HG03175 (cell line): ENCODE data around the gene LHX6.

Experiments used
- ATAC-seq: cut with Tn5 transposase; IDR thresholded peaks from one replicate; pipeline ENCODE4 v1.9.1; 2021; ENCODE audit warnings: mild to moderate bottlenecking, moderate library complexity; ENCODE audit not compliant: unreplicated experiment

LHX6 gene

GRCh38 chr9:122228568-122229484, at the start of gene LHX6:
LHX6 (minus strand) TSS chr9:122228957; CDS start chr9:122228740, 217 bp downstream.
- ATAC-seq: no peak

DNA sequence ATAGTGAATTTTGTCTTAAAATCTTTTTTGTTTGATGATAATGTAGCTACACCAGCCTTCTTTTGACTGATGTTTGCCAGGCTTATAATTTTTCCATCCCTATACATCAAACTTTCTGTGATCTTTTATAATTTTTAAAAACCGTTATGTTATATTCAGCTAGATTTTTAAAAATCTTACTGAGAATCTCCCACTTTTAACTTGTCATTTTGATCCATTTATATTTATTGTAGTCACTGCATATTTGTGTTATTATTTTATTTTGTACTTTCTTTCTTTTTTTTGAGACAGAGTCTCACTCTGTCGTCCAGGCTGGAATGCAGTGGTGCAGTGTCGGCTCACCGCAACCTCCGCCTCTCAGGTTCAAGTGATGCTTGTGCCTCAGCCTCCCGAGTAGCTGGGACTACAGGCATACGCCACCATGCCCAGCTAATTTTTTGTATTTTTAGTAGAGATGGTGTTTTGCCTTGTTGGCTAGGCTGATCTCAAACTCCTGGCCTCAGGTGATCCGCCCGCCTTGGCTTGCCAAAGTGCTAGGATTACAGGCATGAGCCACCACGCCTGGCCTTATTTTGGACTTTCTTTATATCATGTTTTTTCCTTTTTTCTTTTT, 48.6 kb upstream of the LHX6 start:
- ATAC-seq: no peak

GRCh38 chr9:122276096-122276495, 47.3 kb upstream of the LHX6 start:
- no peak for ATAC-seq

DNA sequence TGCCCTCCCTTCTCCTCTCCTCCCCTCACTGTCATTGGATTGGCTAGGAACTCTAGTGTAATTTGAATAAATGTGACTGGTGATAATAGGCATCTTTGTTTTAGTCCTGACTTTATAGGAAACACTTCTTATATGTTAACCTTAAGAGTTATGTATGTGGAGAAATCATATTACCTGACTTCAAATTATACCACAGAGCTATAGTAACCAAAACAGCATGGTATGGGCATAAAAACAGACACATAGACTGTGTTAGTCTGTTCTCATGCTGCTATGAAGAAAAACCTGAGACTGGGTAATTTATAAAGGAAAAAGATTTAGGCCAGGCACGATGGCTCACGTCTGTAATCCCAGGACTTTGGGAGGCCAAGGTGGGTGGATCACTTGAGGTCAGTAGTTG, 45.3 kb upstream of the LHX6 start:
- no peak for ATAC-seq

DNA sequence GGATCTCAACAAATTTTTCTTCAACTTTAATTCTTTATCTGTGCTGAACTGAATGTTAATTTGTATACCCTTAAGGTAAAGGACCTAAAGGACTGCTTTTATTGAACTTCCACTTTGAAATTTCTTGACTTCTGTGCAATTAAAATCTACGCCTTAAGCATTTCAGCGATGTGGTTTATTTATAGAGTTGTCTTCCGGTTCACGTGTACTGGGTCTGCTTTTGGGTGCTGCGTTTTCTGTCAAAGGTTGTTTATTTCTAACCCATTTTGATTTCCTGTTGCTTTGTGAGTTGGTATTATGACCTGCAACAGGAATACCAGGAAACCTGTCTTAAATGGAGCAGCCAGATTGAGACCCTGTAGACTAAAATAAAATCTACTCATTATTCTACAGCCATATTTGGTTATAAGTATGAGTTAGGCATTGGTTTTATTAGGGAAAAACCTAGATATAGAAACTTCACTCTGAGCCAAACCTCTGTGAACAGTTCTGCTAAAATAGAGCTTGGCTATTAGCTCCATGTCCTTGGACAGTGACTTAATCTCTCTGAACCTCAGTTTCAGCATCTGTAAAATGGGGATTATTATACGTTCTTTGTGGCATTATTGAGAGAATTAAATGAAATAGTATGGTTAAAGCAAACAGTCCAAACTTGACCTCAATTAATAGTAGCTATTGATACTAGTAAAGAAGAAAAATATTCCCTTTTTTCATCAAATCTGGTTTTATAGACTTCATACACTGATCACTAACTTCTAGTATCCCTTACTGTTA, 39.5 kb upstream of the LHX6 start:
- ATAC-seq: no peak

DNA sequence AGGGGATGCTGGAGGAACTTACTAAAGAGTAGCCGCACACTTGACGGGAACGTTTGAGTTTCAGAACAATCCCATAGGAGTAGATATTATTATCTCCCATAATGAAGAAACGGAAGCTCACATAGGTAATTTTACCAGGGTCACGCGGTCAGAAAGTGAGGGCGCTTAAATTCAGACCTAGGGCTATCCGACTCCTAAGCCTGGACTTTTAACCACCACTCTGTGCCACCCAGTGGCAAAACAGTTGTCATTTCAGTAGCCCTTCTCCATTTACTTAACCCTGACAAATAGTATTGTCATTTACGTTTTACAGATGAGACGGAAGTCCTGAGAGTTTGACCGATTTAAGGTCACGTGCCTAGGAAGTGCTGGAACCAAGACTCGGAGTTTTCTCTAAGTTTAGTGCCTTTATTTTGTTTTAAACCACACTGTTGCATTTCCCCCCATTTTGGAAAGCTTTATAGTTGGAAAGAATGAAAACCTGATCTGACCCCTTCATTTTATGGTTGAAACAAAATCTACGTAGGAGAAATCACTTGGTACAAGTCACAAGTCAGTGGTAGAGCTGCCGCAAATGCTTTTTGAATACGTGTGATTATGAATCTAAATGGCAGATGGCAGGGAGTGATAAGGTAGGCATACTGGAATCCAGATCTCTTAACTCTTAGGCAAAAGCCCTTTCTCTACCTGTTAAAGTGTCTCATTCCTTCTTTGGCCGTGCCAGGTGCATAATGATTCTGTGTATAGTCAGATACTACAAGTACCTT, 36.6 kb upstream of the LHX6 start:
- peak; percentile 37 for ATAC-seq

GRCh38 chr9:122264360-122265148, 35.8 kb upstream of the LHX6 start, which contains the start of the genes MRRF and RBM18:
MRRF (plus strand) TSS chr9:122264882; CDS start chr9:122270892, 6,010 bp downstream.
RBM18 (minus strand) TSS chr9:122264840; CDS start chr9:122261492, 3,348 bp downstream.
- peak; percentile 88 for ATAC-seq

DNA sequence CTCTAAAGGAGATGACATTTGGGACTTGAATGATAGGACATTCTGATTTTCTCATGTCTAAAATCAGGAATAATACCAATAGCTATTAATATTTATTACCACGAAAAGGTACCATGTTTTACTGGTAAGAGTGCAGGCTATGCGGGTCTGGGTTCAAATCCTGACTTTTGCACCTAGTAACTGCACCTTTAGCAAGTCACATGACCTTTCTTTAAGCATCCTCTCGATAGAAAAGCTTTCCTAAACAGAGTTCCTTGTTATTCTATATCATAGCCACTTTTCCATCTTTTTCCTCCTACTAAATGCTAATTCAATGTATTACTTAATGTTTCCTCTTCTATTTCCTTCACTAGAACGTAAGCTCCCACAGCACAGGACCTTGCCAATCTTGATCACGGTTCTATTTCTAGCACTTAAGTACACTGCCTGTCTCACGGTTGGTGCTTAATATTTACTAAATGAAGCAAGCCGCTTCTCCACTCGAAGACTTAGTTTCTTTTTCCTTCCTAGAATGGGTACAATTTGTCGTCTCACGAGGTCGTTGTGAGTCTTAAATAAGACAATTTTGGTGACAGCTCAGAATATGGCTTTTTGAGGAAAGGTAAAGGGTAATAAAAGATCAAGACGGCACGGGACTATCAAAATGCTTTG, 35.1 kb upstream of the LHX6 start:
- no peak for ATAC-seq

DNA sequence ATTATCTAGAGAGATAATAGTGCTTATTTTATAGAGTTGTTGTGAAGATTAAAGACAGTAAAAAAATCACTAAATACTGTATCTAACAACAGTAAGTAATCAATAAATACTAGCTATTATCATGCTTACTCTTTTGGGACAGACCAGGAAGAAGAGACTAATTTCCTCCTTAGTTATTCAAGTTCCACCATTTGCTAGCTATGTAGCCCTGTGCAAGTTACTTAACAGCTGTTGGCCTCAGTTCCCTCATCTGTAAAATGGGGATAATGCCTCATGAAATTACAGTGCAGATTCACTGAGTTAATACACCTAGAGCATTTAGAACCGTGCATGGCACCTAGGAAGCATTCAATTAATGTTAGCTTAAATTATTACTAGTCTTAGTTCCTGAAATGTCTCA, 33.3 kb upstream of the LHX6 start:
- ATAC-seq: no peak

GRCh38 chr9:122261469-122261881, 32.7 kb upstream of the LHX6 start:
- ATAC-seq: no peak

GRCh38 chr9:122258886-122259415, 30.2 kb upstream of the LHX6 start:
- no peak for ATAC-seq

DNA sequence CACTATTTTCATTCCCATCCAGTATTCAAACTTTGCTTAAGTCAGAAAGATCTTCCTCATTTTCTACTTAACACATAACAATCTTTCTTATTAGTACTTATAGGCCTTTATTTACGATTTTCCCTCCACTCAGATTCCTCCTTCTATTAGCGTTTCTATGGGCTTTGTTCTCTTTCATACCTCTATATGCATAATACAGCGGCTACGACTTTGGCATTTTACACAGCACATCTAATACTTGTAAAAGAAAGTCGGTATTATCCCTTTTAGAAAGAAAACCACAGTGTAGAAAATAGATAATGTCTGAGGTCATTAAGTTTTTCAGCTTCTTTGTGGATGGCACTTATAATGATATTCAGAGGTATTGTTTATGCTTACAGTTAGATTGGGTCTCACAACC, 27.4 kb upstream of the LHX6 start:
- ATAC-seq: no peak

DNA sequence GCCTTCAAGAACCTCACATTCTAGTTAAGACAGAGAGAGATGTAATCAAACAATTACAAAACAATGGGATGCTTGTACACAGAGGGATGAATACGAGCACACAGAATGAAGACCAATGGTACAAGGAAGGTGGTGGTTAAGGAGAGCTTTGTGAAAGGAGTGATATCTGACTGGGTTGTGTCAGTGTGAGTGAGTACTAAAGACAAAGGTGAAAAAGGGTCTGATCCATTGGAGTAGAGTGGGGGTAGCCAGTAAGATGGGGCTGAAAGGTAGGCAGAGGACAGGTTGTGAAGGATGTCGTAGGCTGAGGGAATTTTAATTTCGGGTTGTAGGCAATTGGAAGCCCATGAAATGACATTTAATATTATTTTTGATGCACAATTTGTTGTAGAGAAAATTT, 26.0 kb upstream of the LHX6 start:
- ATAC-seq: no peak

GRCh38 chr9:122252796-122253195, 24.0 kb upstream of the LHX6 start:
- no peak for ATAC-seq

DNA sequence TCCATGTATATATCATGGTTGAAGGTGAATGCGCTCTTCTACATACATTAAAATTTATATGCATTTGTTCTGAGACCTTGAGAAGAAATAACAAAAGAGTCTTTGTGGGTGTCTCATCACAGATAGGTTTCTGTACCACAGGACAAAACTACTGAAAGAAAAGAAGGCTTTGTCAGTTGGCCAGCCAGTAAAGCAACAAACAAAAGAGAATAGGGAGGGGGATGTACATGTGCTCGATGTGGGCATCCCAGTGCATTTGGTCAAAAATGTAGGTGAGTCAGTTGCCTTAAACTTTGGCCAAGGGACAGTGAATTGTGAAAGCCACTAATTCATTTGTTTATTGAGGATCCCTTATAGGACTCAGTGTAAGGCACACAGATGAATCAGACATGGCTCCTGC, 22.6 kb upstream of the LHX6 start:
- no peak for ATAC-seq

GRCh38 chr9:122248448-122248865, 19.7 kb upstream of the LHX6 start:
- no peak for ATAC-seq

DNA sequence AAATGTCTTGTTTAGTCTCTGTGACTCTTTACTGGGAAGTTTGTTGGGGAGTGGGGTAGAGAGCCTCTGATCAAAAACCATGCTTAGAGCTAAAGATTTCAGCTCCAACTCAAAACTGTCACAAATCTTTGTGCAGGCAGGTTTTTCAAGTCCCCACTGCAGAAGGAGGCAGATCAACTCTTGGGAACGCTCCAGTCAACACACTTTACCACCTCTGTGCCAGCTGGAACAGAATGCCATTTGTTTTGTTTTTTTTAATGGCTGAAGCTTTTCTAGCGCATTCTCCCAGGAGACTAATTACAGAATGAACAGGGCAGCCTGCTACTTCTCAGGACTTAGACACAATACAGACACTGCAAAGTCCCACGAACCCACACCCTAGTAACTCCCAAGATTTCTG, 17.9 kb upstream of the LHX6 start:
- no peak for ATAC-seq

DNA sequence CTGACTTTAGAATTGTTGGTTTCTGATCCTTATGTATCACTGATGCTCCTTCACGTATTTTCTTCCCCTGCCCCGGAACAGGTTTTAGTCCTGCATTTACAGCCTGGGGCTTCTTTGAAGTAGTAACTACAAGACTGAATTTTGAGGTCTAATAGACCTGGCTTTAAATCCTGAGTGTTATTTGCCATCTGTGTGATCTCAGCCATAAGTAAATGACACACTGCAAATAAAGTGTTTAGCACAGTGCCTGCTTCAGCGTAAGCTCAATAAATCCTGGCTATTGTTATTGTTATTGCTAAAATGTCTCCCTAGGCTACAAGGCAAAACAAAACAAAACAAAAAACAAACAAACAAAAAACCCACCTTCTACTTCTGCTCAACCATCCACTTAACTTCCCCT, 15.6 kb upstream of the LHX6 start:
- ATAC-seq: no peak

- no peak for ATAC-seq
Observed at GRCh38 chr9:122239722-122240121, 11.0 kb upstream of the LHX6 start.
